Measurements from ENCODE around the gene MRPL2.
"Not testable (repeated sequence)": the region's sequence is repeated elsewhere in the genome, so short reads cannot be mapped to it uniquely, and the experiment has no call there.

The MRPL2 gene

GRCh38 chr6:43082806-43083655, 23.8 kb upstream of the MRPL2 start:
- no peak for DNase-seq (ENCODE audit: low read depth)

- DNase-seq (ENCODE audit: low read depth), result not testable (repeated sequence)
These were observed 22.7 kb upstream of the MRPL2 start for GRCh38 chr6:43081922-43082321.

GRCh38 chr6:43081043-43081442, 21.8 kb upstream of the MRPL2 start:
- no peak for DNase-seq (ENCODE audit: low read depth)

- no peak for DNase-seq (ENCODE audit: low read depth)
These were observed 19.5 kb upstream of the MRPL2 start for GRCh38 chr6:43078691-43079090.

- DNase-seq (ENCODE audit: low read depth), result no peak
These were observed 18.8 kb upstream of the MRPL2 start for GRCh38 chr6:43077981-43078511.

GRCh38 chr6:43077333-43077809, 18.1 kb upstream of the MRPL2 start:
- no peak for DNase-seq (ENCODE audit: low read depth)

GRCh38 chr6:43076464-43077332, 17.5 kb upstream of the MRPL2 start:
- DNase-seq (ENCODE audit: low read depth), result no peak

GRCh38 chr6:43075670-43076463, 16.6 kb upstream of the MRPL2 start, which contains the start of gene PTK7:
Gene PTK7 (plus strand): TSS chr6:43076314. CDS start chr6:43076489, 175 bp downstream.
- DNase-seq (ENCODE audit: low read depth), result no peak

- no peak for DNase-seq (ENCODE audit: low read depth)
These were observed 15.8 kb upstream of the MRPL2 start for GRCh38 chr6:43074847-43075669.

GRCh38 chr6:43070028-43070632, 10.9 kb upstream of the MRPL2 start:
- DNase-seq (ENCODE audit: low read depth), result no peak

GRCh38 chr6:43062818-43063217, 3.6 kb upstream of the MRPL2 start:
- no peak for DNase-seq (ENCODE audit: low read depth)

- no peak for DNase-seq (ENCODE audit: low read depth)
These were observed 2.6 kb upstream of the MRPL2 start for GRCh38 chr6:43061861-43062260.

GRCh38 chr6:43060755-43061633, 1.8 kb upstream of the MRPL2 start:
- no peak for DNase-seq (ENCODE audit: low read depth)

- DNase-seq (ENCODE audit: low read depth), result no peak
These were observed 960 bp upstream of the MRPL2 start for GRCh38 chr6:43060034-43060754.

- no peak for DNase-seq (ENCODE audit: low read depth)
These were observed 703 bp downstream of the MRPL2 start for GRCh38 chr6:43058531-43058930.

GRCh38 chr6:43055966-43056365, 3.3 kb downstream of the MRPL2 start:
- DNase-seq (ENCODE audit: low read depth), result no peak

- DNase-seq (ENCODE audit: low read depth), result no peak
These were observed 4.9 kb downstream of the MRPL2 start for GRCh38 chr6:43054206-43054943.
